ENCODE data around the gene PAPSS1.
"Not testable (repeated sequence)": the region's sequence is repeated elsewhere in the genome, so short reads cannot be mapped to it uniquely, and the experiment has no call there.

PAPSS1 gene

GRCh38 chr4:107685740-107686139 is 34.3 kb downstream of the PAPSS1 start:
- DNase-seq = no peak

GRCh38 chr4:107683873-107684272 is 36.2 kb downstream of the PAPSS1 start:
- no peak for DNase-seq

GRCh38 chr4:107682306-107682705 is 37.7 kb downstream of the PAPSS1 start:
- no peak for DNase-seq

- DNase-seq = no peak
These were observed 51.0 kb downstream of the PAPSS1 start for GRCh38 chr4:107669068-107669467.

GRCh38 chr4:107666134-107666533 is 53.9 kb downstream of the PAPSS1 start:
- DNase-seq = no peak

GRCh38 chr4:107665001-107665400 is 55.0 kb downstream of the PAPSS1 start:
- no peak for DNase-seq

GRCh38 chr4:107658400-107659336 is 61.4 kb downstream of the PAPSS1 start:
- no peak for DNase-seq

GRCh38 chr4:107655289-107655688 is 64.7 kb downstream of the PAPSS1 start:
- DNase-seq = no peak

- no peak for DNase-seq
These were observed 65.3 kb downstream of the PAPSS1 start for GRCh38 chr4:107654694-107655093.

GRCh38 chr4:107651408-107651807 is 68.6 kb downstream of the PAPSS1 start:
- not testable (repeated sequence) for DNase-seq

- DNase-seq = no peak
These were observed 69.8 kb downstream of the PAPSS1 start for GRCh38 chr4:107650251-107650650.

GRCh38 chr4:107648178-107648991 is 71.6 kb downstream of the PAPSS1 start:
- no peak for DNase-seq

GRCh38 chr4:107647591-107647990 is 72.4 kb downstream of the PAPSS1 start:
- no peak for DNase-seq

- DNase-seq = no peak
These were observed 74.4 kb downstream of the PAPSS1 start for GRCh38 chr4:107645604-107646003.

- no peak for DNase-seq
These were observed 77.0 kb downstream of the PAPSS1 start for GRCh38 chr4:107643021-107643420.

GRCh38 chr4:107640878-107641277 is 79.2 kb downstream of the PAPSS1 start:
- no peak for DNase-seq

GRCh38 chr4:107640197-107640596 is 79.8 kb downstream of the PAPSS1 start:
- DNase-seq = no peak

- DNase-seq = no peak
These were observed 84.3 kb downstream of the PAPSS1 start for GRCh38 chr4:107635735-107636134.

- DNase-seq = no peak
These were observed 88.5 kb downstream of the PAPSS1 start for GRCh38 chr4:107631560-107631959.

- DNase-seq = no peak
These were observed 89.8 kb downstream of the PAPSS1 start for GRCh38 chr4:107630185-107630705.

- no peak for DNase-seq
These were observed 90.7 kb downstream of the PAPSS1 start for GRCh38 chr4:107629318-107629717.

- no peak for DNase-seq
These were observed 94.6 kb downstream of the PAPSS1 start for GRCh38 chr4:107625391-107625902.

GRCh38 chr4:107624024-107624423 is 96.0 kb downstream of the PAPSS1 start:
- no peak for DNase-seq

All from HCEC 1CT (cell line).